T-helper 9 cell (primary cell): ENCODE data around the gene GSG1L.

ENCODE experiments used
- DNase-seq: peaks from one replicate; pipeline ENCODE4 v3.0.0-alpha.2; 2020

The GSG1L gene

DNA sequence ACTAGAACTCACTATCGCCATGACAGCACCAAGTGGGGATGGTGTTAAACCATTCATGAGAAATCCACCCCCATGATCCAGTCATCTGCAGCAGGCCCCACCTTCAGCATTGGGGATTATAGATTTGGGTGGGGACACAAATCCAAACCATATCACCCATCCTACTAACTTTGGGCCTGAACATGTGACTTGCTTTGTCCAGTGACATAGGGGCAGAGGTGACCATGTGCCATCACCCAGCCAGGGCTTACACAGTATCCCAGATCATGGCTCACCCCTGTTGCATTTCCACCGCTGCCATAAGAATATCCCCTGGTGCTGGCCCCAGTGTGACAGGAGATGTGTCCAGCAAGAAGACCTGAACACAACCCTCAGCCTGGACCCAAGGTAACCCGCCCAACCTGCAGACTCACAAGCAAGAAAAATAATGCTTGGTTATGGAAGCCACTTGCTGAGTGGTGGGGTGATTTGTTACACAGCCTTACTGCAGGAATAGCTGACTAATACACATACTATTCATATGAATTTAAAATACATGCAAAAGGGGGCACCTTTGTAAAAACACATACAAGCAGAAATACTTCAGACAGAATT is 130.9 kb downstream of the GSG1L start:
- DNase-seq = no peak

DNA sequence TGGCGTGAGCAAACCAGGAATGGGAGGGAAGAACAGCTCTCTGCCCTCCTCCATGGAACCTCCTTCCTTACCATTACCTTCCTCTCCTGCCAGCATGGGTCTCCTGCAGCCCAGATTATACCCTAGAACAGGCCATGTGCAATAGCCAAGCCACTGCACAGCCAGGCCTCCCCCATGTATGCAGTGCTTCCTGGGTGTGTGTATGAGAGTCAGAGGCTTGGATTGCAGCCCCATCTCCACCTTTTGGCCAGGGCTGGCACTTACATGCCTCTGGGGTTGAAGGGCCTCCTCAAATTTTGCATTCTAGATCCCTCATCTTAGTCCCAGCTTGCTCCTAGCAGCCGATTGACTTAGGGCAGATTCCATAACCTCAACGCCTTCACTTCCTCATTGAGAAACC is 133.7 kb downstream of the GSG1L start:
- no peak for DNase-seq

DNA sequence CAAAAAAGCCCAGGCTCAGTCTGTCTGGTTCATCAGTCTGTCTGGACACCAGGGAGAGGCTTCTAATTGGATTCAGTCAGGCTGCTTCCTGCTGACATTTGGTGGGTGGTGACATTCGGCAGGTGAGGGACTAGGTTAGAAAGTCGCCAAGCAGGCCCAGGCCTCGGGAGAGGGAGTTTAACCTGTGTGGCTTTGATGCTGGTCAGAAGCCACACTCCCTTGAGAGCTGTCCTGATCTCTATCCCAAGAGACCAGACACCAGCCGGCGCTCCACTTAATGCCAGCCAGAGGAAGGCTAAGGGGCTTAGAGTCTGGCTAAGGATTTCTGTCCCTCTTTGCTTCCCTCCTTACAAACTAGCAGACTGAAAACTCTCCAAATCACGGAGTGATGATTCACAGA is 135.0 kb downstream of the GSG1L start:
- no peak for DNase-seq

DNA sequence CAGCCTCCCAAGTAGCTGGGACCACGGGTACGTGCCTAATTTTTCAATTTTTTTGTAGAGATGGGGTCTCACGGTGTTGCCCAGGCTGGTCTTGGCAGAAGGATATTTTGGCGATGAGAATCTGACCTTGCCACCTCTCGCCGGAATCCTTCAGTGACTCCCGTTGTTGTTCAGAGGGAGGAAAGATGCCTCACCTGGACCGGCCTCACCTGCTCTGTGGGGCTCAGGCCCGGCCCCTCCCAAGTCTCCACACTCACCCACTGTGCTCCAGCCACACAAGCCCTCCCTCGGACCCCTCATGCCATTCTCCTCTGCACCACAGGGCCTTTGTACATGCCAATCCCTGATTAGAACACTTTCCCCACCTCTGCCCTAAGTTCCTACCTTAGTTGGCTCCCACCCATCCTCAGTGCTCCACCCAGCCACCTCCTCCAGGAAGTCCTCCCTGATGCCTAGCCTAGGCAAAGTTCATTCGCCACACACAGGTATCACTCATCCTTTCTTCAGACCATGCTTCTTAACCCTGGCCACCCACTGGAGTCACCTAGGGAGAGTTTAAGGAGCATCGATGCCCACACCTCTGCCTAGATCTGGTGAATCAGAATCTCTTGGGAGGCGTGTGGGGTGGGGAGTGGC is 136.1 kb downstream of the GSG1L start:
- no peak for DNase-seq

DNA sequence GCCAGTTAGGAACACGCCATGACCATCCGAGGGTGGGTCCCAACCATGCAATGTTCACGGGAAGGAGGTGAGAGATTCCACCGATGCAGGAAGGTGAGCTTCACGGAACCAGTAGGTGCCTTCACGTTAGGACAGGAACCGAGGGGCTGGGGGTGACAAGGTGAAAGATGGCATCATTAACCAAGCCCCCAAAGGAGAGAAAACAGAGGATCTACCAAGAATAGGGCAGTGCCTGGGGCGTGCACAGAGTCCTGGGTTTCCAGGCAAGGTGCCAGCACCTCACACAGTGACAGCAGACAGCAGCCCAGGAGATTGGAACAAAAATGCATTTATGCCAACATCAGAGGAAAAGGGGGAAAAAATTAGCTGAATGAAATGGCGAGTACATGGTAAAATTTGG is 137.9 kb downstream of the GSG1L start:
- no peak for DNase-seq

DNA sequence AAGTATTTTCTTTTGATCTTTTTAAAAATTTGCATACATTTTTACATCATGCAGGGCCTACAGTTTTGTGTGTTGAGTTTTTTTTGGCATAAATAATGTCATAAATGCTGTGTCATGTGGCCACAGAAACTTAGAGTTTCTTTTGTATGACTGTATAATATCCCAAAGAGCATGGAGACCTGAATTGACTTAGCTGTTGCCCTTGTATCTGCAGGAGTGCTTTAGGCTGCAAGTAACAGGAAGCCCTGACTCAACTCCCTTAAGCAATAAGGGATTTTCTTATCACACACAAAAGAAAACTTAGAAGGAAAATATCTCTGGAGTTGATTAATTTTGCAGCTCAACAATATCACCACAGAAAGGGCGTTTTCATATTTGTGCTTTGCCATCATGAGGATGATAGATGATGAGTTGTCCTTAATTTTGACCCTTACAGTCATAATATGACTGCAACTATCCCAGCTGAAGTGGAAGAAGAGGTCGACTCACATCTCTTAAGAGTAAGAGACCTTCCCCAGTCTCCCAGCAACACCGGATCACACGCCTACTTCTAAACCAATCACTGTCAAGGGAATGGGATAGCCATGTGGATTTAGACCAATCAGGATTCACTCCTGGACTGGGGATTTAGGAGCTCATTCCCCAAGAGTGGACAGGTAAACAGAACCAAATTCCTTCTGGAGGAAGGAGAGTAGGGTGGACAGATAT is 138.9 kb downstream of the GSG1L start:
- DNase-seq = no peak

DNA sequence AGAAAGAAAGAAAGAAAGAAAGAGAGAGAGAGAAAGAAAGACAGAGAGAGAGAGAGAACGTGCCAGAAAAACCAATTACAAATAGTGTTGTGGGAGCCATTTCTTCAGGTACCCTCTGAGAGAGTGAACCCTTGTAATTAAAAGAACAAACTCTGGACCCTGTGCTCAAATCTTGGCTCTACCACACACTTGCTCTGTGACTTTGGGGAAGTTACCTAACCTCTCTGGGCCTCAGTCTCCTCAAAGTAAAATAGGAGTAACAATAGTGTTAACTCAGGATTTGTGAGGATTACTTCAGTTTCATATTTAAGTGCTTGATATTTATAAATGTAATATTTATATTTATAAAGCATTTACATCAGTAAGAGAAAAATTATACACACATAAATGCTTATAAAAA is 139.8 kb downstream of the GSG1L start:
- DNase-seq = no peak

DNA sequence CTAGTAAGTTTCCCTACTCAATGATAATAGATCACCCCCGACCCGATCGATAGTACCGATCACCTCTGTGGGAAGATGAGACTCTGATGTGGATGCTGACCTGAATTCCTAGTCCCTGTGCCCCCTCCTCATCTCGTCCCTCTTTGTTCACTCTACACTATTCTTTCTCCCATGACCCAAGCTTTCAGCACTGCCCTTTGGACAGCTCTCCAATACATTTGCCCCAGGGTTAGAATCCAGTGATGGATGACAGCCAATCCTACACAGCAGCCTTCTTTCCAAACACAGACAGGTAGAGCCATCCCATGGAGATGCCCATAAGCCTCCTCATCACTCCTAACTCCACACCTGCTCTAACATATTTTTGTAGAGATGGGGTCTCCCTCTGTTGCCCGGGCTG is 141.1 kb downstream of the GSG1L start:
- DNase-seq = no peak

DNA sequence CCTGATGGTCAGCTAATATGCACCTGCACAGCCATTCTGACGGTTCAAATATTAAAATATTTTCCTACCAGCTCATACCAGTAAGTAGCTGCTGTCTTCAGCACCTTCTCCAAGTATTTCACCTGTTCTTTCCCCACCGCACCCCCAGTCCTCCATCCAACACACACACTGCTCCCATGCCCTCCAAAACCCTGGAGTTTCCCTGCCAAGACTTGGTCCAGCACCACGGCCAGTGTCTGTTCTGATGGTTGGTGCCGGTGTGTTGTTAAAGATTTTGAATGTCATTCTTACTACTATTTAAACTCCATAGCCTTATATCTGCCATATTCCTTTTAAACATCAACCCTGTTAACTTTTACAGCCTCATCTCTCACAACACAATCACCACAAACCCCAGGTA is 142.4 kb downstream of the GSG1L start:
- no peak for DNase-seq

DNA sequence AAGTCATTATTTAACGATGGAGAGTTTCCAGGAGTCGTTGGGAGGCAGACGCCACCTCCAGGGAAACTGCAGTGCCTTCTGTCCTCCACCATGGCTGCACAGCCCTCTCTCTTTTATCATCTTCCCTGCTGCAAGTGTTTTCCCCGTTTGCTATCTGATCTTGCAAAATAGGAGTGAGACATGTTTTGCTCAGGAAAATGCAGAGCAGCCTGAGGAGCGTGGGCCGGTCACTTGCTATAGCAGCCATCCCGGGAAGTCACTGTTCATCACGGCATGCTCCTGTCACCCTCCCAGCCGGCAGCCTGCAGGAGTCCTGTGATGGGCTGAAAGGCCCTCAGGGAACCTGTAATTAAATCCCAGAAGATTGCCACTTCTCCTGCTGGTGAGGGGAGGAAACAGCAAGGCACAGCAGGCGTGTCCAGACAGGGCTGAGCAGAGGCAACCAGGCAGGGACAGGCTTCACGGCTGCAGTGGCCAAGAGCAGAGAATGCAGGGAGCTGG is 143.1 kb downstream of the GSG1L start:
- no peak for DNase-seq

DNA sequence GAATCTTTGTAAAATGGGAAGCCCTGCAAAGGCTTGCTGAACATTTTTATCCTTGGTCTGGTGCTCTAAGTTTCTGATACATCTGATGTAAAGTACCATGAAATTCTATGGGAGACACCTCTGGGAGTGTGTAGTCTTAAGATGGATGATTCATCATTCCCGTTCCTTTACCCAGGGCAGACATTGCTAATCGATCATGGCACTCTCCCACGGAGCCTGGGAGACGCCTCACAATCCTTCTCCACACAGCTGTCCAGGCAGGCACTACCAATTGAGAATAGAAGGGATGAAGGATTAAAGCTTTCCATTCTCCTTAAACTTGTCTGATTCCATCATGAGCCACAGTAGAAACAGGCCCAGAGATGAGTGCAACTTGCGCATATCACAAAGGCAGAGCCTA is 144.8 kb downstream of the GSG1L start:
- DNase-seq = no peak

DNA sequence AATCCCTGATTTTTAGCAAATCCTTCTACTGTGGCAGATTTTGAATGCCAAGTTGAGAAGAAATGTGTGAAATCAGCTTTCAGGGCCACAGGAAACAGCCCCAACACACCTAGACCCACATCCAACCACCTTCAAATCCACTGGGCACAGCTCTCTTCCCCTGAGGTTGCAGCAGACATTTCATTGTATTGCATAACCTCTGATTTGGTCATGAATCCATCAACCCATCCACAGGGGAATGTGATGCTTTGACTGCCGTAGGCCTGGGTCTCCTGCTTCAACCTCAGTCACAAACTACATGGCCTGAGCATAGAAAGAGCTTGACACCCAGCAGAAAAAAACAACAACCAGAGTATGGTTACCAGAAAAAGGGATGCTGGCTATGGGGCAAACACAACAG is 145.6 kb downstream of the GSG1L start:
- DNase-seq = no peak

DNA sequence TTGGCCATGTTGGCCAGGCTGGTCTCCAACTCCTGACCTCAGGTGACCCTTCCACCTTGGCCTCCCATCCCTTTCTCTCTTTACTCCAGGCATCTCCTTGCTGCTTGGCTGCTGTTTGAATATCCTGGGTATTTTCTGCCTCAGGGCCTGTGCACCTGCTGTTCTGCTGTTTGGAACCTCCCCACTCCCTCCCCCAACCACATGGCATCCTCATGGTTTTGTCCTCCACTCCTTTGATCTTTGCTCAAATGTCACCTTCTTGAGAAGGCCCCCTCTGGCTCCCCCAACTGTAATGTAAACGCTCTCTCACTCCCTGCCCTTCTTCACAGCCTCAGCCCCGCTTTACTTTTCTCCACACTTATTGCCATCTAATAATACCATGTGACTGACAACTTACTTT is 152.0 kb downstream of the GSG1L start:
- DNase-seq = no peak

DNA sequence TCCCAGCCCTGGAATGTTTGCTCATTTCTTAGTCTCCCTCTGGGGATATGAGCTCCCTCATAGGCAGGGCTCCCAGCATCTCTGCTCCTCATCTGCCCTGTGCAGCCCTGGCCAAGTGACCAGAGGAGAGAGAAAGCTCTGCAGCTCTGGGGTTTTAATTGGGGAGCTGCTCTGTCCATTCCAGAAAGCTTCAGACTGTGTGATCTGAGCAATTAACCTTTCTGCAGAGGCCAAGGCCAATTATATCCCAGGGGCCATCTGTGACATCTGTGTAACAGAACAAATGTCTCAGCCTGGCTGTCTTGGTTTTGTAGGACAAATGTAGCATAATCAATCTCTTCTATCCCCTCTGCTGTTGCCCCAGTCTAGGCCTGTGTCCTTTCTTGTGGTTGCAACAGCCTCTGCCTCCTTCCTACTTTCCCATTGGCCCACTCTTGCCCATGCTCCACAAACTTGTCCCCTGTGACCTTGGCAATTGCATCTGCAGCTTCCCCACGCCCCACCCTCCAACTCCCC is 156.0 kb downstream of the GSG1L start:
- DNase-seq = no peak

DNA sequence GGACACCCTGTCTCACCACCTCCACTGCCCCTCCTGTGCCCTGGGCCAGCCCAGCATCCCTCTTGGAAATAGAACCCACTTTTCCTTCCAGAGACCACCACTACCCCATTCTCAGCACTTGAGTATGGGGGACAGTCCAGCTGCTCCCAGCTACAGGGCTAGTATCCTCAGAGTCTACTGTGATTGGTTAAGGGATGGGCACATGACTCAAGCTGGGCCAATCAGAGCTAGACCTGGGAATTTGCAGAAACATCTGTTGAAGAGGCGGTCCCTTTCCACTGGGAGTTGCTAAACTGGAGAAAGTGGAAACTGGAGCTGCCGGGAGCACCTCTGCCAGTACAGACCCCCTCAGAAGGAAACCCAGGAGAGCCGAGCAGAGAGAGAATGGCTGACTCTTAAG is 156.6 kb downstream of the GSG1L start:
- DNase-seq = no peak

DNA sequence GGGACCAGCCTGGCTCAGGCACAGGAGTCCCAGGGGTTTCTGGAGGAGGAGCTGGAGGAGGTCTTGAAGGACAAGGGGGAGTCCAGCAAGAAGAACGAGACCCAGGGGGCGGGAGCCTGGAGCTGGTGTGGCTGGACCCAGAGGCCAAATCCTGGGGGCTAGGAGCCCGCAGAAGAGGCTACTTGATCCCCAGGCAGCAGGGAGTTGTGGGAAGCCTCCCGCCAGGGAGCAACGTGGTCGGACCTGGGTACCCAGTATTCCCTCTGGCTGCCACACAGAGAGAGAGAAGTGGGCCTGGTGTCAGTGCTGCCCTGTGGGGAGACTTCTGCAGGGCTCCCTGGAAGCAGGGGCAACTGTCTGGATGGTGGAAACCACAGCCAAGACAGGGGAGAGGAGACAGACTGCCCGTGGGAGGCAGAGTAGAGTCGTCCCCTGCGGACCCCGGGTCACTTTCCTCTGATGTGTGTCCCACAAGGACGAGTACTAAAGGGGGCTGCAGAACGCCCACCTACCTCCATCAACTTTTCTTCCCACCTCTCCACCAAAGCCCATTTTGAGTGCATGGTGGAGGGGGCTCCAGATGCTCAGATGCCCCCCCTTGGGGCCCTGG is 160.4 kb downstream of the GSG1L start:
- DNase-seq = no peak

DNA sequence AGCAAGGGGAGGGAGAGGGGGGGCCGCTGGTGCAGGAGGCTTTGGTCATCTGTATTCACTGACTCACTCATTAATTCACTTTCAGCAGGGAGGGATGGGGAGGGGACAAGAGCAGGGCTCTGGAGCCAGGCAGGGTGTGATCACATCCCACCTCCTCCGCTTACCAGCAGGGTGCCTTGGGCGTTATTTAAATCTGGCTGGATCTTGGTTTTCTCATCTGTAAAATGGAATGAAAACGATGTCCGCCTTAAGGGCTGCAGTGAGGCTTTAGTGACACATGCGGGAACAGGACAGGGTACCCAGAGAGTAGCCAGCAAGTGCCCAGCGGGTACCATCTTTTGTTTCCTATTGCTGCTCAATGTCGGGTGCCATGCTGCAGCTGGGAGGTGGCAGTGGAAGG is 161.0 kb downstream of the GSG1L start:
- no peak for DNase-seq

DNA sequence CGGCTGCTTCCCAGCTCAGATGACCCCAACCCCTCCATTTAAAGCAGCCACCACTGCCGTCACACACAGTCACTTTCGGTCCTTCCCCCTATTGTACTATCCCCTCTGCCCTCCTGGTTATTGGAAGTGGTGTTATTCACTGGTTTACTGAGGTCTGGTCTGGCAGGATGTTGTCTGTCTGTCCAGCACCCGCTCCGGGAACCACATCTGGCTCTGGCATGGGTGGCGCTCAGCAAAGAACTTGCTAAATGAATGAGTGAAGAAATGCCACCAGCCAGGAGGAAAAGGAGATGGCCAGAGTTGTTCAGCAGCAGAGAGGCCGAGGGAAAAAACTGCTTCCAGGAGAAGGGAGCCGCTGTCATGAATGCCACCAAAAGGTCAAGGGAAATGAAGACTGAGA is 161.6 kb downstream of the GSG1L start:
- DNase-seq = no peak

DNA sequence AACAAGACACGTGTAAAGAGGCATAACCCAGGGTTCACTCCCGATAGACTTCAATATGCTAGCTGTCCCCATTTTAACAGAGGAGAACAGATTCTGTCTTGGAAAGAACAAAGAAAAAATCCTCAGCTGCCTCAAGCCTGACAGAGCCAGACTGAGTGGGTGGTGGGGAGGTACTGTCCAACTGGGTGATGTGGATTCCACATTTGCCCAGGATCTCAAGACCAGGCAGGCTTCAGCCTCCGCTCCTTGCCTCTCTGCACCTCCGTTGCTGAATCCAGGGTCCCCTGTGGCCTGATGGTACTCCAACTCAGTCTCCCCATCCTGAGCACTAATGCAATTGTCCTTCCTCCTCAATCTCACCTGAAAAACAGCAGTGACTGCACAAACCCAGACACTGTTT is 163.8 kb downstream of the GSG1L start:
- no peak for DNase-seq

DNA sequence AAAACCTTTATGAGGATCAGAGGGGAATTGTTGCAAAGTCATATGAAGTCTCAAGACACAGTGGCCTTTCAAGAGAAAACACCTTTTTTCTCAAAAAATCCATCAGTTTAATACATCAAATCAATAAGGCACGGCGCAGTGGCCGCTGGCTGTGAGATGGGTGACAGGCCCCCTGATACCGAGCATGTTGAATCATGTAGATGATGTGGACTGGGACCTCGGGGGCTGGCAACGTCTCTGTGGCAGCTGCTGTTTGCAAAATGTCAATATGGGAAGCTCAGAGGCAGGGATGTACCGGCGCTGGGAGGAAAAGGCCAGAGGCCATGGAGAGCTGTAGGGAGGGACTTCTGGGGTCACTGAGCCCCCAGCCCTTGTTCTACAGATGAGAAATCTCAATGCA is 169.1 kb downstream of the GSG1L start:
- no peak for DNase-seq

DNA sequence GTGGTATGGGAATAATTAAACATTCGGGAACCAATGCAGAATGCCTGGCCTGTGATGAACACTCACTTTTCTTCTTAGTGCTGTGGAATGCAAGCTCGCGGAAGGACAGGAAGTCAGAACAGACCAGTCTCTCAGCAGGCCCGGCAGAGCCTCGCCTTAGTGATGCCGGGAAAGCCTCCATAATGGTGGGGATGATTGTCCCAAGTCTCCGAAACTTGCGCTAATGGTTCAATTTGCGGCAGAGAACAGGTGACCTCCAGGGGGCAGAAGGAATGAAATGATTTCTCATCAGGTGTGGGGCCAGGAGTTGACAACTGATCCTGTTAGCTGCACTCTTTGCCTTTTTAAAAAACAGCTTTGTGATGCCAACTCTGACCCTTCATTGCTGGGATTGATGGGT is 170.6 kb downstream of the GSG1L start:
- DNase-seq = no peak

DNA sequence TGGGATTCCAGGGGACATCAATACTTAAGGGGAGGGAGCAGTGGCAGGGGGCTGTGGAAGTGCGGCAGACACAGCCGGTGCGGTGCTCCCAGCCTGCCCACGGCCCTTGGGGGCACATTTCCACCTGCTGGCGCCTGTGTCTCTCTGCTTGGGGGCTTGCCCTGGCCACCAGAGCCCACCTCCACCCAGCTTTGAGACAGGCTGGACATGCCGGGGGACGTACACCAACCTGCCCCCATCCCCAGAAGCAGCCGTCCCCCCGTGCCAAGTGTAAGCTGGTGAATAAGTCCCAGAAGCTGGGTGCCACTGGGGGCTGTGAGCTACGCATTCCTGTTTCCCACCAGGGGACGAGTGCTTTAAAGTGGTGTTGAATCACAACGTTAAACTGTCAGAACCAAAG is 172.6 kb downstream of the GSG1L start:
- no peak for DNase-seq

DNA sequence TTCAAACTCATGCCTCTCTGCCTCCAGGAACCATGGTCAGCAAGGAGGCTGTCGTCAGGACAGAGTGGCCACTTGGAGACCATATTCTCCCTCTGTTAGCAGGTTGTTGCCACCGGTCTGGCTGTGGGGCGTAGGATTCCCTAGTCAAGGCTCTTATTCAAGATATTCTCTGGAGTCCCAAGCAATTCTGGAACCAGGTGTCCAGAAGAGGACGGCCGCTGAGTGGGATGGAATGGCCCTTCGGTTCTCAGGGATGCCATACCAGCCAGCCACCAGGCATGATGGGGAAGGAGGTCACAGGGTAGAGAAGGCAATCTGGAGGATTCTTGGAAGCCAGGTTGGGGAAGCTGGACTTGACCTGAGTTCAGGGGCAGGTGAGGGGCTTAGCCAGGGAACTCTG is 173.5 kb downstream of the GSG1L start:
- no peak for DNase-seq

DNA sequence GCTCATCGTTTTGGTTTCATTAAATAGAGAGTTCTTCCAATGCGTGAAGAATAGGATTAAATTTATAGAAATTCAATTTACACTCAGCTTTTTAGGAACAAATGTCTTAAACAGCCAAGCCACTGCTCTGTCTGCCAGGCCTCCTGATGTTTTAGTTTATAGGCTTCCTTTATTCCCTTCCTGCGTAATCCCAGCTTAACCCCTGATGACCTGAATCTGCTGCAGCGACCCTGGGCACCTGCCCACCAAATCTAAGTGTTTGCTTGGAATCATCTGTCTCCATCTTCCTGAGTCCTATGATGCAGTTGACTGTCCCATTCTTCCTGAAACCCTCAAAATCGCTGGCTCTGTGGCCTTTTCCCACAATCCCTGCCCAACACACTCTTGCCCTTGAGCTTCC is 179.9 kb downstream of the GSG1L start:
- no peak for DNase-seq
